A549 (cell line): ENCODE results near the gene ERGIC1. TPM values are rescaled to one million over a fixed set of nuclear protein-coding genes. Genes with fewer than 3 reads are reported as not detected.
"Not testable (repeated sequence)": the region's sequence is repeated elsewhere in the genome, so short reads cannot be mapped to it uniquely, and the experiment has no call there.

Experiments used
- ATAC-seq, 2 experiments: fragments of 200-7000 bp in 1 of 2; fragments of >200 bp in 1 of 2; cut with Nextera tagmentation in 1 of 2; cut with Tn5 transposase in 1 of 2; 3 replicates each; pipeline versions ENCODE4 v1.8.0 to v1.9.1; 2018 to 2020; ENCODE audit warnings: mild to moderate bottlenecking in 1 of 2, moderate library complexity in 1 of 2
- CTCF ChIA-PET: fragments of 300-600 bp; sonication (Branson Sonifier 250); formaldehyde crosslinking; extraction: SDS; loops from one replicate; lab custom pipeline; 2021; ENCODE audit warnings: antibody characterized with exemption, inconsistent platforms; lab: Yijun Ruan, JAX
- POLR2A ChIA-PET: fragments of 350-600 bp; formaldehyde crosslinking; extraction: SDS; loops from one replicate; lab custom pipeline; 2021; ENCODE audit warnings: antibody characterized with exemption, inconsistent platforms; lab: Yijun Ruan, JAX
- DNase-seq, 2 experiments: peaks; one replicate each; pipeline versions ENCODE4 v3.0.0 to v3.0.0-alpha.2; 2011 to 2016; ENCODE audit warnings: low read depth in 1 of 2, low spot score in 1 of 2
- FAIRE-seq: peaks from 2 replicates; lab custom pipeline; 2011; peaks lifted over from hg19 to GRCh38; lab: Jason Lieb, UNC
- H3K27ac ChIP-seq, 2 experiments: fragments of >200 bp; sonication (Bioruptor Twin); formaldehyde crosslinking; 3 replicates each; pipeline ENCODE4 v1.5.1; 2016 to 2017
- H3K4me1 ChIP-seq: fragments of >200 bp; sonication (Bioruptor Twin); formaldehyde crosslinking; 3 replicates; pipeline ENCODE4 v1.6.1; 2016
- H3K4me2 ChIP-seq: fragments of >200 bp; sonication (Bioruptor Twin); formaldehyde crosslinking; 3 replicates; pipeline ENCODE4 v1.6.1; 2016
- H3K4me3 ChIP-seq: fragments of >200 bp; sonication (Bioruptor Twin); formaldehyde crosslinking; 3 replicates; pipeline ENCODE4 v1.5.1; 2016
- H3K9me3 ChIP-seq: fragments of >200 bp; sonication (Bioruptor Twin); formaldehyde crosslinking; 3 replicates; pipeline ENCODE4 v1.6.1; 2016
- FOSL2 ChIP-seq, 2 experiments: fragments of 450-650 bp in 1 of 2; fragments of >200 bp in 1 of 2; sonication (Bioruptor Twin) in 1 of 2; formaldehyde crosslinking; IDR thresholded peaks; 2 replicates each; pipeline versions ENCODE4 v1.5.0 to v1.6.1; 2016 to 2020; ENCODE audit warnings: mild to moderate bottlenecking in 1 of 2, moderate library complexity in 1 of 2
- HDAC2 ChIP-seq: fragments of 200-600 bp; sonication (generic); IDR thresholded peaks from 2 replicates; pipeline ENCODE4 v1.6.1; 2016
- HOXB5 ChIP-seq: fragments of 250-450 bp; sonication (Bioruptor Pico); IDR thresholded peaks from 2 replicates; pipeline ENCODE4 v1.5.0; 2020; ENCODE audit warnings: mild to moderate bottlenecking, moderate library complexity
- JUN ChIP-seq, 2 experiments: fragments of >200 bp; sonication (Bioruptor Twin); formaldehyde crosslinking; IDR thresholded peaks; 2 replicates in 1 of 2; 3 replicates in 1 of 2; pipeline ENCODE4 v1.6.1; 2016 to 2017
- MAFK ChIP-seq: fragments of 450-650 bp; IDR thresholded peaks from 2 replicates; pipeline ENCODE4 v1.6.1; 2014; ENCODE audit not compliant: partially characterized antibody
- MAZ ChIP-seq: fragments of 150-350 bp; IDR thresholded peaks from 2 replicates; pipeline ENCODE4 v1.6.1; 2014; ENCODE audit warnings: antibody characterized with exemption, low read depth, low read length, borderline replicate concordance
- PBX3 ChIP-seq: IDR thresholded peaks from 2 replicates; pipeline ENCODE4 v1.6.1; 2012
- TFCP2L1 ChIP-seq: fragments of 250-450 bp; sonication (Bioruptor Pico); IDR thresholded peaks from 2 replicates; pipeline ENCODE4 v1.5.0; 2021; ENCODE audit warnings: mild to moderate bottlenecking
- ZNF302 ChIP-seq: fragments of 250-450 bp; sonication (Bioruptor Pico); IDR thresholded peaks from 2 replicates; pipeline ENCODE4 v1.9.0; 2021; ENCODE audit warnings: inconsistent platforms, mild to moderate bottlenecking, moderate library complexity
- WGBS: methylation state at CpG from one replicate; pipeline ENCODE4 v1.1.6; 2017; ENCODE audit errors: missing lambda C conversion rate; 5-methylcytosine and 5-hydroxymethylcytosine counted together
- polyA plus RNA-seq, 4 experiments: library from polyadenylated mRNA; depleted of rRNA in 3 of 4; stranded (reverse); fragments of >200 nt; fragmentation: RNase III in 1 of 4; extraction: RNeasy Plus Mini Kit Qiagen cat#74134 plus additional on column Dnase treatment in 1 of 4; gene quantifications; 2 replicates in 3 of 4; 3 replicates in 1 of 4; pipeline ENCODE4 v1.2.3, GENCODE V29; 2011 to 2017
- TF ChIP-seq, protein P1 (sequence below): fragments of >200 bp; sonication (Bioruptor Twin); formaldehyde crosslinking; IDR thresholded peaks from 2 replicates; pipeline ENCODE4 v1.6.1; 2016

Gene ERGIC1
- polyA plus RNA-seq, 2 of the 4 experiments (the other 2 are of a cell fraction), result 176 to 304 TPM

DNA sequence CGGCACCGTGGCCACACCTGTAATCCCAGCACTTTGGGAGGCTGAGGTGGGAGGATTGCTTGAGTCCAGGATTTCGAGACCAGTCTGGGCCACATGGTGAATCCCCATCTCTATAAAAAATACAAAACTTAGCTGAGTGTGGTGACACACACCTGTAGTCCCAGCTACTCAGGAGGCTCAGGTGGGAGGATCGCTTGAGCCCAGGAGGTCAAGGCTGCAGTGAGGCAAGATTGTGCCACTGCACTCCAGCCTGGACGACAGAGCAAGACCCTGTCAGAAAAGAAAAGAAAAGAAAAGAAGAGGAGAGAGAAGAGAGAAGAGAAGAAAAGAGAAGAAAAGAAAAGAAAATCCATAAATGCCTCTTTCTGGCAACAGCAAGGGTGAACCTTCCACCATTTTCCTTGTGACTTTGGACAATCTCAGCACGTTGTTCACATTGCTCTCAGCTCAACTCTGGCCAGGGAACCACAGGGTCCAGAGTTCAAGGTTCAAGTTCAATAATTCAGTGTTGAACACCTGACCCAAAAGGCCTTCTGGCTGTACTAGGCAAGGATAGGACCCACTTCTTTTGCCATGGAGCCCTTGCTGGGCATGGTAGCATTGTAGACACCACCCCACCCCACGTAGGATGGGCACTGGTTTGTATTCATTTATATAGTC, 48.5 kb upstream of the ERGIC1 start:
- H3K4me2 ChIP-seq, result no peak overlapping the region
- no peak for DNase-seq
- no peak for ATAC-seq
- WGBS, result 94% methylated on average over 7 of the region's 7 CpGs
- FAIRE-seq, result no peak
- peak overlapping the region; percentile 37 to 85; a peak in 5 of 6 replicates for H3K27ac ChIP-seq
- ChIA-PET CTCF (interaction anchor here (0.6 to 2.0 kb wide), 2 partner anchors 8 to 13 kb away, joined by 3 to 10 read pairs; no protein-coding TSS in a partner anchor), POLR2A (no interaction called here)
- TF ChIP-seq HOXB5 (CRISPR knock-in tag), result no peak
- no peak for TF ChIP-seq TFCP2L1 (CRISPR knock-in tag)
- H3K9me3 ChIP-seq, result no peaks in the 10 kb centered on the region
- H3K4me3 ChIP-seq, result no peak overlapping the region
- H3K4me1 ChIP-seq, result peaks cover 52% of the 10 kb centered on the region

DNA sequence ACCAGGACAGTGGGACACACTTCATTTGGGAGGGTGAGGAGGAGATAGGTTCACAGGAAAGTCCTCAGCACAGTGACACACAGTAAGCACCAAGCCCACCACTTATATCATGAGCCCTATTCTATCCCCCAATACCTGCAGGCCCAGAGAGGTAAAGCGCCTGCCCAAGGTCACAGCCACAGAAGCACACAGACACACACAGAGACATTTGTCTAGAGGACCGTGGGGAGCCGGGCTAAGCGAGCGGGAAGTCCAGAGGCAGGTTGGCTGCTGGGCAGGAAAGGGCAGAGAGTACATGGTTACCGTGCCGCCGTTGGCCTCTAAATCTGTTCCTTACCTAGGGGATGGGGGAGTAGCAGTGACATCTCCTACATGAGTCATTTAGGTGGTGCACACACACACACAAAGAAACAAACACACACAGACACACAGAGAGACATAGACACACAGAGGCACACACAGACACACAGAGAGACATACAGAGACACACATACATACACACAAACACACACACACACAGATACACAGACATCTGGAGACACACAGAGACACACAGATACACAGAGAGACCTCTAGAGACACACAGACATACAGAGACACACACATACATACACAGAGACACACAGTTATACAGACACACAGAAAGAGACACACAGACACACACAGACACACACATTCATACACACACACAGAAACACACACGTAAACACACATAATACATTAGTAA, 47.2 kb upstream of the ERGIC1 start:
- POLR2A ChIA-PET, result no interaction called here
- H3K4me2 ChIP-seq, result no peak overlapping the region
- no peak for TF ChIP-seq JUN (IDR thresholded peaks at IDR 0.05)
- TF ChIP-seq FOSL2 (IDR thresholded peaks at IDR 0.05), result no peak
- TF ChIP-seq FOSL2 (CRISPR knock-in tag; IDR thresholded peaks at IDR 0.05), result 0 out of 2 replicates have a peak, but pooled peaks have one; percentile 22
- TF ChIP-seq HDAC2, result no peak
- H3K4me3 ChIP-seq, result no peak overlapping the region
- H3K9me3 ChIP-seq, result no peaks in the 10 kb centered on the region
- CTCF ChIA-PET, result interaction anchor here (0.7 to 1.0 kb wide), 2 partner anchors 14 to 32 kb away, joined by 3 read pairs; no protein-coding TSS in a partner anchor
- peak overlapping the region; percentile 33 to 85; a peak in 5 of 6 replicates for H3K27ac ChIP-seq
- DNase-seq (no peak), ATAC-seq (no peak), FAIRE-seq (no peak)
- 84% methylated on average over 9 of the region's 9 CpGs for WGBS
- H3K4me1 ChIP-seq, result peaks cover 52% of the 10 kb centered on the region

GRCh38 chr5:172787538-172787937, 46.5 kb upstream of the ERGIC1 start:
- H3K4me2 ChIP-seq, ATAC-seq, POLR2A ChIA-PET, DNase-seq, H3K9me3 ChIP-seq, FAIRE-seq, H3K4me3 ChIP-seq: not testable (repeated sequence)
- H3K27ac ChIP-seq, result peak overlapping the region; percentile 33 to 85; a peak in 4 of 6 replicates
- peaks cover 46% of the 10 kb centered on the region for H3K4me1 ChIP-seq
- CTCF ChIA-PET, result interaction anchor here (0.7 to 1.0 kb wide), 2 partner anchors 13 to 31 kb away, joined by 3 read pairs; no protein-coding TSS in a partner anchor
- 97% methylated on average over 3 of the region's 3 CpGs for WGBS

GRCh38 chr5:172788771-172789686, 45.0 kb upstream of the ERGIC1 start:
- ATAC-seq, result peak; percentile 66 to 71; a peak in 5 of 6 replicates
- CTCF ChIA-PET, result interaction anchor here (0.7 to 1.4 kb wide), 5 partner anchors 11 to 30 kb away, joined by 3 read pairs; no protein-coding TSS in a partner anchor
- H3K27ac ChIP-seq, result peak overlapping the region; percentile 71 to 85
- POLR2A ChIA-PET, result interaction anchor here (0.9 kb wide), 1 partner anchor 18 kb away, joined by 3 read pairs; no protein-coding TSS in a partner anchor
- peak overlapping the region; percentile 31 for H3K4me2 ChIP-seq
- peak in 1 of 2 experiments; percentile 53 for DNase-seq
- no peak for TF ChIP-seq ZNF302 (CRISPR knock-in tag)
- TF ChIP-seq, protein P1, sequence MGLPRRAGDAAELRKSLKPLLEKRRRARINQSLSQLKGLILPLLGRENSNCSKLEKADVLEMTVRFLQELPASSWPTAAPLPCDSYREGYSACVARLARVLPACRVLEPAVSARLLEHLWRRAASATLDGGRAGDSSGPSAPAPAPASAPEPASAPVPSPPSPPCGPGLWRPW, result no peak
- TF ChIP-seq PBX3, result no peak
- no peak for TF ChIP-seq MAZ
- no peak for TF ChIP-seq MAFK
- no peak overlapping the region for H3K4me3 ChIP-seq
- H3K4me1 ChIP-seq, result peaks cover 37% of the 10 kb centered on the region
- 74% methylated on average over 21 of the region's 21 CpGs for WGBS
- H3K9me3 ChIP-seq, result no peaks in the 10 kb centered on the region
- no peak for FAIRE-seq
